ENCODE measurements around the gene MZB1.
A peak's percentile ranks its signal among the peaks of the same experiment; 100 is the strongest.

Gene MZB1

GRCh38 chr5:139381837-139382761 lies 7.6 kb downstream of the MZB1 start:
- H4K8ac ChIP-seq (ENCODE audit: low read depth, low read length), result peak overlapping the region; percentile 65
- H2BK5ac ChIP-seq (ENCODE audit: low read length), result peak overlapping the region; percentile 22
- no peak overlapping the region for H3K14ac ChIP-seq (ENCODE audit: low read length)
- no peak overlapping the region for H2BK15ac ChIP-seq (ENCODE audit: low read length)
- H3K23ac ChIP-seq (ENCODE audit: low read depth, low read length, poor library complexity), result peak overlapping the region; percentile 96
- peak overlapping the region; percentile 76 for H3K18ac ChIP-seq (ENCODE audit: low read length)
- H3K4me1 ChIP-seq (ENCODE audit: control insufficient read depth in 2 of 2, insufficient read depth in 1 of 2, low read depth in 1 of 2, low read length in 2 of 2), result peaks cover 0 to 2% of the 10 kb centered on the region in 2 donors
- no peak overlapping the region for H2AFZ ChIP-seq (ENCODE audit: low read length)
- H2BK120ac ChIP-seq (ENCODE audit: low read depth, low read length), result no peak overlapping the region
- H3K9ac ChIP-seq (ENCODE audit: low read depth, low read length, poor library complexity), result no peak overlapping the region
- peak overlapping the region; percentile 88 for H2AK5ac ChIP-seq (ENCODE audit: low read depth, low read length)
- H3K4ac ChIP-seq (ENCODE audit: low read length), result peak overlapping the region; percentile 84
- H3K4me3 ChIP-seq (ENCODE audit: low read length in 2 of 2), result no peak overlapping the region
- H3K36me3 ChIP-seq (replicated peaks in 1 of 2; ENCODE audit: control insufficient read depth in 2 of 2, insufficient read depth in 2 of 2, low read length in 2 of 2), result no peaks in the 10 kb centered on the region
- no peak overlapping the region for H3K4me2 ChIP-seq (ENCODE audit: insufficient read depth, low read length, poor library complexity, severe bottlenecking)
- peaks cover 0 to 16% (median 0%) of the 10 kb centered on the region in 3 experiments for H3K27me3 ChIP-seq (ENCODE audit: control insufficient read depth in 3 of 3, insufficient read depth in 3 of 3, low read depth in 1 of 3, low read length in 3 of 3)
- H4K91ac ChIP-seq (ENCODE audit: low read depth, low read length, poor library complexity), result no peak overlapping the region
- peaks cover 6% of the 10 kb centered on the region for H3K79me1 ChIP-seq (ENCODE audit: low read depth, low read length)
- no peak for DNase-seq (ENCODE audit: low spot score)
- H3K9me3 ChIP-seq (replicated peaks in 1 of 2; ENCODE audit: control insufficient read depth in 2 of 2, insufficient read depth in 1 of 2, low read depth in 1 of 2, low read length in 2 of 2), result no peaks in the 10 kb centered on the region
- no peak overlapping the region for H2BK12ac ChIP-seq (ENCODE audit: low read length)
- H3K27ac ChIP-seq (replicated peaks; ENCODE audit: low read length), result no peak overlapping the region
- WGBS, 2 donors (ENCODE audit: extremely low coverage in 2 of 2, insufficient read length in 2 of 2, insufficient replicate concordance in 1 of 2), result no CpG with 5 or more reads among the region's 28 CpGs

- H4K8ac ChIP-seq (ENCODE audit: low read depth, low read length), result peak overlapping the region; percentile 82
- peak overlapping the region; percentile 44 for H3K9ac ChIP-seq (ENCODE audit: low read depth, low read length, poor library complexity)
- H2AFZ ChIP-seq (ENCODE audit: low read length), result no peak overlapping the region
- no peak for DNase-seq (ENCODE audit: low spot score)
- no peak overlapping the region for H4K91ac ChIP-seq (ENCODE audit: low read depth, low read length, poor library complexity)
- no peak overlapping the region for H2BK5ac ChIP-seq (ENCODE audit: low read length)
- peak overlapping the region; percentile 37 for H3K4ac ChIP-seq (ENCODE audit: low read length)
- H3K27me3 ChIP-seq (ENCODE audit: control insufficient read depth in 3 of 3, insufficient read depth in 3 of 3, low read depth in 1 of 3, low read length in 3 of 3), result peaks cover 0 to 2% (median 0%) of the 10 kb centered on the region in 3 experiments
- H3K18ac ChIP-seq (ENCODE audit: low read length), result peak overlapping the region; percentile 64
- H2BK12ac ChIP-seq (ENCODE audit: low read length), result no peak overlapping the region
- no peak overlapping the region for H3K27ac ChIP-seq (replicated peaks; ENCODE audit: low read length)
- H3K79me1 ChIP-seq (ENCODE audit: low read depth, low read length), result peaks cover 7% of the 10 kb centered on the region
- no peak overlapping the region for H2BK120ac ChIP-seq (ENCODE audit: low read depth, low read length)
- peak overlapping the region; percentile 89 for H3K14ac ChIP-seq (ENCODE audit: low read length)
- peak overlapping the region; percentile 73 for H3K23ac ChIP-seq (ENCODE audit: low read depth, low read length, poor library complexity)
- peaks cover 0 to 3% of the 10 kb centered on the region in 2 donors for H3K9me3 ChIP-seq (replicated peaks in 1 of 2; ENCODE audit: control insufficient read depth in 2 of 2, insufficient read depth in 1 of 2, low read depth in 1 of 2, low read length in 2 of 2)
- H3K4me2 ChIP-seq (ENCODE audit: insufficient read depth, low read length, poor library complexity, severe bottlenecking), result no peak overlapping the region
- H2BK15ac ChIP-seq (ENCODE audit: low read length), result no peak overlapping the region
- peaks cover 0 to 4% of the 10 kb centered on the region in 2 donors for H3K36me3 ChIP-seq (replicated peaks in 1 of 2; ENCODE audit: control insufficient read depth in 2 of 2, insufficient read depth in 2 of 2, low read length in 2 of 2)
- H3K4me3 ChIP-seq (ENCODE audit: low read length in 2 of 2), result peak overlapping the region in 1 of 2 donors; percentile 21
- peaks cover 0 to 2% of the 10 kb centered on the region in 2 donors for H3K4me1 ChIP-seq (ENCODE audit: control insufficient read depth in 2 of 2, insufficient read depth in 1 of 2, low read depth in 1 of 2, low read length in 2 of 2)
- H2AK5ac ChIP-seq (ENCODE audit: low read depth, low read length), result peak overlapping the region; percentile 70
- no CpG with 5 or more reads among the region's 15 CpGs for WGBS, 2 donors (ENCODE audit: extremely low coverage in 2 of 2, insufficient read length in 2 of 2, insufficient replicate concordance in 1 of 2)
These were observed 9.9 kb downstream of the MZB1 start for GRCh38 chr5:139379626-139380449.

GRCh38 chr5:139378941-139379361 lies 10.8 kb downstream of the MZB1 start:
- no peak overlapping the region for H3K18ac ChIP-seq (ENCODE audit: low read length)
- DNase-seq (ENCODE audit: low spot score), result no peak
- peaks cover 7% of the 10 kb centered on the region for H3K79me1 ChIP-seq (ENCODE audit: low read depth, low read length)
- no CpG with 5 or more reads among the region's 13 CpGs for WGBS, 2 donors (ENCODE audit: extremely low coverage in 2 of 2, insufficient read length in 2 of 2, insufficient replicate concordance in 1 of 2)
- no peak overlapping the region for H2BK5ac ChIP-seq (ENCODE audit: low read length)
- H3K4me1 ChIP-seq (ENCODE audit: control insufficient read depth in 2 of 2, insufficient read depth in 1 of 2, low read depth in 1 of 2, low read length in 2 of 2), result peaks cover 0 to 2% of the 10 kb centered on the region in 2 donors
- no peaks in the 10 kb centered on the region for H3K27me3 ChIP-seq (ENCODE audit: control insufficient read depth in 3 of 3, insufficient read depth in 3 of 3, low read depth in 1 of 3, low read length in 3 of 3)
- H3K27ac ChIP-seq (replicated peaks; ENCODE audit: low read length), result no peak overlapping the region
- peak overlapping the region; percentile 44 for H3K9ac ChIP-seq (ENCODE audit: low read depth, low read length, poor library complexity)
- H4K91ac ChIP-seq (ENCODE audit: low read depth, low read length, poor library complexity), result no peak overlapping the region
- H2AK5ac ChIP-seq (ENCODE audit: low read depth, low read length), result no peak overlapping the region
- no peak overlapping the region for H3K4ac ChIP-seq (ENCODE audit: low read length)
- H2BK15ac ChIP-seq (ENCODE audit: low read length), result no peak overlapping the region
- H3K4me2 ChIP-seq (ENCODE audit: insufficient read depth, low read length, poor library complexity, severe bottlenecking), result no peak overlapping the region
- H2BK12ac ChIP-seq (ENCODE audit: low read length), result peak overlapping the region; percentile 41
- peak overlapping the region; percentile 73 for H3K23ac ChIP-seq (ENCODE audit: low read depth, low read length, poor library complexity)
- H2BK120ac ChIP-seq (ENCODE audit: low read depth, low read length), result no peak overlapping the region
- H3K14ac ChIP-seq (ENCODE audit: low read length), result no peak overlapping the region
- no peak overlapping the region for H3K4me3 ChIP-seq (ENCODE audit: low read length in 2 of 2)
- H4K8ac ChIP-seq (ENCODE audit: low read depth, low read length), result no peak overlapping the region
- H3K9me3 ChIP-seq (replicated peaks in 1 of 2; ENCODE audit: control insufficient read depth in 2 of 2, insufficient read depth in 1 of 2, low read depth in 1 of 2, low read length in 2 of 2), result peaks cover 0 to 3% of the 10 kb centered on the region in 2 donors
- peaks cover 1 to 6% of the 10 kb centered on the region in 2 donors for H3K36me3 ChIP-seq (replicated peaks in 1 of 2; ENCODE audit: control insufficient read depth in 2 of 2, insufficient read depth in 2 of 2, low read length in 2 of 2)
- H2AFZ ChIP-seq (ENCODE audit: low read length), result no peak overlapping the region
